ENCODE measurements around the gene CD40. TPM values are rescaled to one million over a fixed set of nuclear protein-coding genes. Genes with fewer than 3 reads are reported as not detected.

CD40 gene
- total RNA-seq, 6 donors from 2014 or later = 15.7 to 32.5 (median 25.8) TPM

DNA sequence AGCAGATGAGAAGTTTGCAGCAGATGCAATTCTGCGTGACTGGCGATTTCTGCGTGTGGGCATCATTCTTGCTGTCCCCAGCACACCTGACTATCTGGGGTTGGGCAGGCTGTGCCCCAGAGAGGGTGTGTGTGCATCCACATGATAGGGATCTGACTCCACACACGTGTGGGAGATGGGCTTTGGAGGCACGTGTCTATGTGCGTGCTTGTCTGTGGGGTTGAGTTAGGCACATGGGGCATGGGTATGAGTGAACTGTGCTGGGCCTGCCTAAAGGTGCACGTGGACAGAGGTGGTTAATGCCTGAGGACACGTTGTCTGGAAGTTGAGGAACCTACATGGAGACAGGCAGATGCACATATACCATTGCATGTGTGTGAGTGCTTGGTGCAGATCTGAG lies 50.3 kb downstream of the CD40 start:
- DNase-seq (no peak), ATAC-seq (ENCODE audit: low FRiP score in 2 of 2) (no peak)
- H3K27me3 ChIP-seq = peaks cover 0 to 3% (median under 1%) of the 10 kb centered on the region in 4 donors
- no peak overlapping the region for H3K27ac ChIP-seq
- TF ChIP-seq POLR2AphosphoS5 (IDR thresholded peaks at IDR 0.05) (no peak), EP300 (IDR thresholded peaks at IDR 0.05) (no peak)
- H3K9me3 ChIP-seq = no peaks in the 10 kb centered on the region
- H3K4me1 ChIP-seq = no peaks in the 10 kb centered on the region
- WGBS, 2 donors = 61% methylated on average over 8 of the region's 8 CpGs
- H3K4me3 ChIP-seq = no peak overlapping the region
- no peaks in the 10 kb centered on the region for H3K36me3 ChIP-seq

DNA sequence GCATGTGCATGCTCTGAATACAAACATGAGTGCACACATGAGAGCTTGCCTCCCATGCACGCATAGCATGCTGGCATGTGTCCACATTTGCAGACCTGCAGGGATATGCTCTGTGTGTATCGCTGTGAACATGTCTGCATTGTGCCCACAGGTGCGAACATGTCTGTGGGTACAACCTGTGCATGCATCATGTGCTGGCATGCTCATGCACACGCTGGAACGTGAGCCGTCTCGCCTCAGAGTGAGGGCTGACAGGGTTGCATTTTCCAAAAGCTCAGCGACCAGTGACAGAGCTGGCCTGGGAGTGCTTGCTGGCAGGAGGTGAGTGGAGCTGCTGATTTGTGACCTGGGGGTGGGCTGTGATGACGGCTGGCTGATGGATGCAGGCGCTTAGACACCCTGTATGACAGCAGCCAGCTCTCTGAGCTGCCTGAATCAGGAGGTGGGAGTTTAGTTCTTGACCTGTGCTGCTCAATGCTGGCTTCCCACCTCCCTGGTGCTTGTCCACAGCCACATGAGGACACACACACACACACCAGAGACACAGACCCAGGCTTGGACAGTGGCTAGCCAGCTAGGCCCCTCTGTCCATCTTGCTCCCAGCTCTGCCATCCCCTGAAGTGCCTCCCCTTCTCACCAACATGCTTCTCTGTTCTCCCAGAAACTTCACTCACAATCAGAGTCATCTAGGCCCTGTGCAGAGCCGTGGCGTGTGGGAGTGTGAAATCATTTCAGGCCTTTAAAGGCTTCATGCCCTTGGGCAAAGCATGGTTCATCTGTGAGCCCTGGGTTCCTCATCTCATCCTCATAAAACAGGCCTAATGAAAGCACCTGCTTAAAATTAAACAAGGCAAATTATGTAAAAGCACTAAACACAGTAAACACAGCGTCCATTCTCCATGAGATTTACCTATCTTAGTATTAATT lies 51.4 kb downstream of the CD40 start:
- H3K36me3 ChIP-seq = no peaks in the 10 kb centered on the region
- TF ChIP-seq, protein P1, sequence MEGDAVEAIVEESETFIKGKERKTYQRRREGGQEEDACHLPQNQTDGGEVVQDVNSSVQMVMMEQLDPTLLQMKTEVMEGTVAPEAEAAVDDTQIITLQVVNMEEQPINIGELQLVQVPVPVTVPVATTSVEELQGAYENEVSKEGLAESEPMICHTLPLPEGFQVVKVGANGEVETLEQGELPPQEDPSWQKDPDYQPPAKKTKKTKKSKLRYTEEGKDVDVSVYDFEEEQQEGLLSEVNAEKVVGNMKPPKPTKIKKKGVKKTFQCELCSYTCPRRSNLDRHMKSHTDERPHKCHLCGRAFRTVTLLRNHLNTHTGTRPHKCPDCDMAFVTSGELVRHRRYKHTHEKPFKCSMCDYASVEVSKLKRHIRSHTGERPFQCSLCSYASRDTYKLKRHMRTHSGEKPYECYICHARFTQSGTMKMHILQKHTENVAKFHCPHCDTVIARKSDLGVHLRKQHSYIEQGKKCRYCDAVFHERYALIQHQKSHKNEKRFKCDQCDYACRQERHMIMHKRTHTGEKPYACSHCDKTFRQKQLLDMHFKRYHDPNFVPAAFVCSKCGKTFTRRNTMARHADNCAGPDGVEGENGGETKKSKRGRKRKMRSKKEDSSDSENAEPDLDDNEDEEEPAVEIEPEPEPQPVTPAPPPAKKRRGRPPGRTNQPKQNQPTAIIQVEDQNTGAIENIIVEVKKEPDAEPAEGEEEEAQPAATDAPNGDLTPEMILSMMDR (IDR thresholded peaks at IDR 0.05) = no peak
- TF ChIP-seq POLR2AphosphoS5 (IDR thresholded peaks at IDR 0.05) = no peak
- no peak for TF ChIP-seq POLR2A (IDR thresholded peaks at IDR 0.05)
- TF ChIP-seq EP300 (IDR thresholded peaks at IDR 0.05) = no peak
- no peaks in the 10 kb centered on the region for H3K9me3 ChIP-seq
- DNase-seq = no peak
- peaks cover 0 to 14% (median 8%) of the 10 kb centered on the region in 4 donors for H3K27me3 ChIP-seq
- no peak overlapping the region for H3K27ac ChIP-seq
- ATAC-seq (ENCODE audit: low FRiP score in 2 of 2) = no peak
- H3K4me3 ChIP-seq = no peak overlapping the region
- WGBS, 2 donors = 55 to 64% methylated on average over 13 of the region's 13 CpGs
- H3K4me1 ChIP-seq = peaks cover 0 to 3% (median 0%) of the 10 kb centered on the region in 4 donors

- Histone ChIP-seq H3K36me3 (no peaks in the 10 kb centered on the region), H3K9me3 (no peaks in the 10 kb centered on the region), H3K4me1 (peaks cover 0 to 8% (median 0%) of the 10 kb centered on the region in 4 donors), H3K27ac (no peak overlapping the region), H3K4me3 (no peak overlapping the region), H3K27me3 (peaks cover 0 to 26% (median 15%) of the 10 kb centered on the region in 4 donors)
- DNase-seq = no peak
- WGBS, 2 donors = 67 to 81% methylated on average over 2 of the region's 2 CpGs
- ATAC-seq (ENCODE audit: low FRiP score in 2 of 2) = no peak
- TF ChIP-seq POLR2A (IDR thresholded peaks at IDR 0.05) = no peak
- no peak for TF ChIP-seq EP300 (IDR thresholded peaks at IDR 0.05)
- no peak for TF ChIP-seq POLR2AphosphoS5 (IDR thresholded peaks at IDR 0.05)
Observed at GRCh38 chr20:46171476-46171875, 53.4 kb downstream of the CD40 start.

DNA sequence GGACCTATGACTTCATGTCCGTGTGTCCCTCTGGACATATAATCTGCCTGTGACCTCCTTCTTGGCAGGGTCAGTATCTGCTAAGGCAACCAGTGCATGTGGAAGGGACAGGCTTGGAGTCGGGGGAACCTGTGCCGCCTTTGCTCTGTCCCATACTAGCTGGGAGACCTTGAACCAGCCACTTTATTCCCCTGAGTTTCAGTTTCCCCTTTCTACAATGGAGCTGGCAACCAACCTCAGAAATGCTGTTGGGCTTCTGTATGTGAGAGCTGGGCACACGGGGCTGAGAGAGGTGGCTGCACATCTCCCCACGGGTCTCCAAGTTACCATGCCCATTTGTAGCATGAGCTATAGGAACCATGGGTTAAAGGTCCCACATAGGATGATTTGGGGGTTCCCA lies 53.8 kb downstream of the CD40 start:
- ATAC-seq (ENCODE audit: low FRiP score in 2 of 2) (no peak), DNase-seq (no peak)
- Histone ChIP-seq H3K9me3 (no peaks in the 10 kb centered on the region), H3K27me3 (peaks cover 0 to 26% (median 15%) of the 10 kb centered on the region in 4 donors), H3K4me3 (no peak overlapping the region), H3K27ac (no peak overlapping the region), H3K4me1 (peaks cover 0 to 8% (median 0%) of the 10 kb centered on the region in 4 donors), H3K36me3 (no peaks in the 10 kb centered on the region)
- TF ChIP-seq POLR2AphosphoS5 (IDR thresholded peaks at IDR 0.05) (no peak), EP300 (IDR thresholded peaks at IDR 0.05) (no peak), POLR2A (IDR thresholded peaks at IDR 0.05) (no peak)
- TF ChIP-seq, protein P1 (IDR thresholded peaks at IDR 0.05) = no peak
- WGBS, 2 donors = 63 to 70% methylated on average over 4 to 5 of the region's 5 CpGs

GRCh38 chr20:46172455-46172854 lies 54.3 kb downstream of the CD40 start:
- DNase-seq (no peak), ATAC-seq (ENCODE audit: low FRiP score in 2 of 2) (no peak)
- 48 to 55% methylated on average over 6 of the region's 6 CpGs for WGBS, 2 donors
- Histone ChIP-seq H3K36me3 (no peaks in the 10 kb centered on the region), H3K4me1 (peaks cover 0 to 8% (median 0%) of the 10 kb centered on the region in 4 donors), H3K9me3 (no peaks in the 10 kb centered on the region), H3K27ac (no peak overlapping the region), H3K4me3 (no peak overlapping the region), H3K27me3 (peaks cover 0 to 26% (median 15%) of the 10 kb centered on the region in 4 donors)
- no peak for TF ChIP-seq POLR2AphosphoS5 (IDR thresholded peaks at IDR 0.05)
- TF ChIP-seq POLR2A (IDR thresholded peaks at IDR 0.05) = no peak
- no peak for TF ChIP-seq EP300 (IDR thresholded peaks at IDR 0.05)
- TF ChIP-seq, protein P1 (IDR thresholded peaks at IDR 0.05) = no peak

All from upper lobe of left lung (tissue), 6 donors.